ENCODE measurements around the gene PTPRF. TPM values are rescaled to one million over a fixed set of nuclear protein-coding genes. Genes with fewer than 3 reads are reported as not detected.

Gene PTPRF
- total RNA-seq, 2 donors from 2014 or later = 182 to 292 TPM

- Histone ChIP-seq H3K4me3 (no peak overlapping the region), H3K9me3 (no peaks in the 10 kb centered on the region), H3K27me3 (replicated peaks; ENCODE audit: insufficient read depth) (no peaks in the 10 kb centered on the region), H3K27ac (peak overlapping the region; percentile 71 to 97), H3K4me1 (replicated peaks) (peaks cover 74% of the 10 kb centered on the region), H3K36me3 (no peaks in the 10 kb centered on the region)
- no peak for DNase-seq (ENCODE audit: low spot score)
- WGBS = 91% methylated on average over 4 of the region's 4 CpGs
- intact Hi-C loops (cut with DNase I) = no loop called here
- TF ChIP-seq, protein P1, sequence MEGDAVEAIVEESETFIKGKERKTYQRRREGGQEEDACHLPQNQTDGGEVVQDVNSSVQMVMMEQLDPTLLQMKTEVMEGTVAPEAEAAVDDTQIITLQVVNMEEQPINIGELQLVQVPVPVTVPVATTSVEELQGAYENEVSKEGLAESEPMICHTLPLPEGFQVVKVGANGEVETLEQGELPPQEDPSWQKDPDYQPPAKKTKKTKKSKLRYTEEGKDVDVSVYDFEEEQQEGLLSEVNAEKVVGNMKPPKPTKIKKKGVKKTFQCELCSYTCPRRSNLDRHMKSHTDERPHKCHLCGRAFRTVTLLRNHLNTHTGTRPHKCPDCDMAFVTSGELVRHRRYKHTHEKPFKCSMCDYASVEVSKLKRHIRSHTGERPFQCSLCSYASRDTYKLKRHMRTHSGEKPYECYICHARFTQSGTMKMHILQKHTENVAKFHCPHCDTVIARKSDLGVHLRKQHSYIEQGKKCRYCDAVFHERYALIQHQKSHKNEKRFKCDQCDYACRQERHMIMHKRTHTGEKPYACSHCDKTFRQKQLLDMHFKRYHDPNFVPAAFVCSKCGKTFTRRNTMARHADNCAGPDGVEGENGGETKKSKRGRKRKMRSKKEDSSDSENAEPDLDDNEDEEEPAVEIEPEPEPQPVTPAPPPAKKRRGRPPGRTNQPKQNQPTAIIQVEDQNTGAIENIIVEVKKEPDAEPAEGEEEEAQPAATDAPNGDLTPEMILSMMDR (IDR thresholded peaks at IDR 0.05) = no peak
- TF ChIP-seq POLR2A (IDR thresholded peaks at IDR 0.05) (no peak), POLR2AphosphoS5 (IDR thresholded peaks at IDR 0.05) (no peak)
These were observed 8.3 kb downstream of the PTPRF start for GRCh38 chr1:43538969-43539368.

GRCh38 chr1:43539726-43540434 is 9.2 kb downstream of the PTPRF start:
- no peak overlapping the region for H3K4me3 ChIP-seq
- H3K9me3 ChIP-seq = no peaks in the 10 kb centered on the region
- H3K27ac ChIP-seq = peak overlapping the region; percentile 71 to 97
- H3K4me1 ChIP-seq (replicated peaks) = peaks cover 73% of the 10 kb centered on the region
- TF ChIP-seq, protein P1 (IDR thresholded peaks at IDR 0.05) = no peak
- TF ChIP-seq POLR2AphosphoS5 (IDR thresholded peaks at IDR 0.05) = no peak
- TF ChIP-seq POLR2A (IDR thresholded peaks at IDR 0.05) = no peak
- no peaks in the 10 kb centered on the region for H3K36me3 ChIP-seq
- intact Hi-C loops (cut with DNase I) = no loop called here
- H3K27me3 ChIP-seq (replicated peaks; ENCODE audit: insufficient read depth) = no peaks in the 10 kb centered on the region
- DNase-seq (ENCODE audit: low spot score) = no peak
- 95% methylated on average over 7 of the region's 7 CpGs for WGBS

DNA sequence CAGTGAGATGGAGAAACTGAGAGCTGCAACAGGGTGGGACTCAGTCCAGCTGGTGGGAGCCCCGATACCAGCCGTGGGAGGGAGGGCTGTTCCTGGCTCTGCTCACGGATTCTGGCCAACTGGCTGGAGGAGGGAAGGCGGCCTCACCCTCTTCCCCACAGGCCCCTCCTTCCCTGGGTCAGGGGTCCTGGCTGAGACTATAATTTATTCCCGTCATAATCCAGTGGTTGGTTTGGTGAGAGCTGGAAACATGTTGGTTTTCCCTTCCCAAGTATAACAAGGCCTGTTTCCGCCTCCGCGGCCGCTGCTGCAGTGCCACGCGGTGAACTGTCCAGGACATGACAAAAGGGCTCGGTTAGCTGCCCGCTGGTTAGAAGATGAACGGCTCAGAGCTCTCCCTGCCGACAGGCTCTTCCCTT is 10.0 kb downstream of the PTPRF start:
- H3K27ac ChIP-seq = peak overlapping the region; percentile 71 to 97
- WGBS = 20% methylated on average over 15 of the region's 15 CpGs
- intact Hi-C loops (cut with DNase I) = no loop called here
- no peaks in the 10 kb centered on the region for H3K27me3 ChIP-seq (replicated peaks; ENCODE audit: insufficient read depth)
- TF ChIP-seq POLR2A (IDR thresholded peaks at IDR 0.05) (no peak), POLR2AphosphoS5 (IDR thresholded peaks at IDR 0.05) (no peak)
- TF ChIP-seq, protein P1 (IDR thresholded peaks at IDR 0.05) = no peak
- no peak overlapping the region for H3K4me3 ChIP-seq
- DNase-seq (ENCODE audit: low spot score) = no peak
- H3K36me3 ChIP-seq = no peaks in the 10 kb centered on the region
- H3K4me1 ChIP-seq (replicated peaks) = peaks cover 72% of the 10 kb centered on the region
- no peaks in the 10 kb centered on the region for H3K9me3 ChIP-seq

DNA sequence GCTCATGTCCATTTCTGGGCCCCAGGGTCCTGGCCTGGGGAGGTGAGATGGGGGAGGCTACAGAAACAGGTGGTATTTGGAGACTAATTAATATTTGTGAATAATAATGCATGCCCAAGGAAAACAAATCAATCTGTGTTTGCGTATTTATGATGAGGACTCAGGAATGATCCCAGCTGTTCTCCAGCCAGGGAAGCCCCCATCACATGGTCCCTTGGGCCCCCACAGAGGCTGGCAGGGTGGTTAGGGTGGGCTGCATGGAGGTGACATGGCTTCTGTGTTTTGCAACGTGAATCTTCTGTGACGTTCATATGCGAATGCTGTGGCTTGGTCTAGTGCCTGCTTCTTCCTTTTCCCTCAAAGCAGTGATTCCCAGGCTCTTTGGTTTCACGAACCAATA is 10.5 kb downstream of the PTPRF start:
- WGBS = 31% methylated on average over 5 of the region's 5 CpGs
- Histone ChIP-seq H3K27ac (peak overlapping the region; percentile 71 to 97), H3K36me3 (no peaks in the 10 kb centered on the region), H3K4me3 (no peak overlapping the region), H3K9me3 (no peaks in the 10 kb centered on the region), H3K27me3 (replicated peaks; ENCODE audit: insufficient read depth) (no peaks in the 10 kb centered on the region), H3K4me1 (replicated peaks) (peaks cover 67% of the 10 kb centered on the region)
- DNase-seq (ENCODE audit: low spot score) = no peak
- intact Hi-C loops (cut with DNase I) = no loop called here
- no peak for TF ChIP-seq POLR2A (IDR thresholded peaks at IDR 0.05)
- TF ChIP-seq POLR2AphosphoS5 (IDR thresholded peaks at IDR 0.05) = no peak
- TF ChIP-seq, protein P1 (IDR thresholded peaks at IDR 0.05) = no peak
